OCI-LY1 (cell line): ENCODE measurements around the gene PAQR8.

Experiments
- CTCF ChIP-seq: fragments of 200-600 bp; sonication (generic), shearing (Covaris generic); IDR thresholded peaks from 2 replicates; pipeline ENCODE4 v1.5.1; 2017; ENCODE audit warnings: mild to moderate bottlenecking, antibody characterized with exemption, low read length, moderate library complexity, mixed read lengths
- EZH2 ChIP-seq: fragments of 200-600 bp; sonication (generic), shearing (Covaris generic); IDR thresholded peaks from 2 replicates; pipeline ENCODE4 v1.8.0; 2017; ENCODE audit warnings: borderline replicate concordance, mixed run types, mild to moderate bottlenecking, antibody characterized with exemption, low read length, moderate library complexity, mixed read lengths

- TF ChIP-seq CTCF: no peak
- no peak for TF ChIP-seq EZH2
Observed at GRCh38 chr6:52400313-52401041, 38.5 kb downstream of the PAQR8 start.
